Activated T-cell treated with anti-CD3 and anti-CD28 coated beads, Interleukin-2, amount 50 U/mL, for 72 hours (primary cell): ENCODE results near the gene BTBD9. TPM values are rescaled to one million over a fixed set of nuclear protein-coding genes. Genes with fewer than 3 reads are reported as not detected.

Source experiments
- ATAC-seq, 2 donors: fragments of 150-1000 bp; cut with Tn5 transposase; replicated peaks in 1 of 2; 2 replicates each; pipeline ENCODE4 v1.10.0; 2021; ENCODE audit warnings: moderate library complexity in 2 of 2, mild to moderate bottlenecking in 1 of 2
- DNase-seq, 2 donors: peaks; one replicate each; pipeline ENCODE4 v3.0.0; 2021 to 2022; ENCODE audit warnings: mixed read lengths in 1 of 2
- H3K27ac Mint-ChIP-seq: one replicate; pipeline ENCODE4 v1.8.0; 2022; ENCODE audit warnings: mild to moderate bottlenecking, moderate library complexity, mixed read lengths
- H3K27me3 Mint-ChIP-seq: one replicate; pipeline ENCODE4 v1.8.0; 2022; ENCODE audit warnings: low read depth, mixed read lengths
- H3K36me3 Mint-ChIP-seq, 2 donors: one replicate each; pipeline ENCODE4 v1.8.0; 2022; ENCODE audit warnings: mixed read lengths in 2 of 2, mild to moderate bottlenecking in 1 of 2; ENCODE audit not compliant: insufficient read depth in 2 of 2
- H3K4me1 Mint-ChIP-seq: one replicate; pipeline ENCODE4 v1.8.0; 2022; ENCODE audit warnings: low read depth, mixed read lengths
- H3K4me3 Mint-ChIP-seq, 2 donors: one replicate each; pipeline ENCODE4 v1.8.0; 2022; ENCODE audit warnings: mild to moderate bottlenecking in 2 of 2, mixed read lengths in 2 of 2, moderate library complexity in 2 of 2
- H3K9me3 Mint-ChIP-seq, 2 donors: one replicate each; pipeline ENCODE4 v1.8.0; 2022; ENCODE audit warnings: mixed read lengths in 2 of 2
- total RNA-seq, 2 donors: library from RNA; stranded (reverse); gene quantifications; one replicate each; pipeline ENCODE4 v1.2.3, GENCODE V29; 2022

Gene BTBD9
- total RNA-seq, 2 donors from 2014 or later, result 19.8 to 24.9 TPM

DNA sequence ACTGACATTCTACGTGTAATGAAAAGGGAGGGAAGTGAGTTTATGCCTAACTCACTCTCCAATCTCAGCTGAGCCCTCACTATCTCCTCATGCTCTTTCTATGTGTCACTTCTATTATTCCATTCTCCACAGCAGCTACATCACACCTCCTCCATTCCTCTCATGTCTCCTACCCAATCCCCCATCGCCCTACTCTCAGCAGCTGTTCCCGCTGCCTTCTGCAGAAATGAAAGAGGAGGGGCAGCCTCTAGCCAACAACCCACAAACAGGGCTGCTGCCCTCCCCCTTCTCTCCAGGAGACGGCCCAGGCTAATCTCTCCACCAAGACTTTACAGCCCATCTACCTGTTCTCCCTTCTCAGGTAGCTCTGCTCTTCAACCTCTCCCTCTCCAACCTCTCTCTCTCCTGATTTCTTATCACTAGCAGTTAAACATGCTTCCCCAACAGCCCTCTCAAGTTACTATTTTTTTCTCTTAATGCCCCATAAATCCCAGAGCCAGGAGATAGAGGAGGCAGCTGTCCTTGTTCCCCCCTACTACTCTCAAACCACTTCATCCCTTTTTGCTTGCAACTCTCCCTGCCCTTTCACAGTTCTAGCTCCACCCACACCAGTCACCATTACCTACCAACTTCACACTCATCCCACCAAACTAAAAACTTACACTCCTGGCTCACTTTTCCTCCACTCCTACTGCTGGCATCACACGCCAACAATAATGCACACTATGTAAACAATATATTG is 136.5 kb downstream of the BTBD9 start:
- Mint-ChIP-seq H3K4me3 (no peak overlapping the region), H3K4me1 (no peaks in the 10 kb centered on the region), H3K27ac (no peak overlapping the region), H3K36me3 (no peaks in the 10 kb centered on the region), H3K27me3 (no peaks in the 10 kb centered on the region), H3K9me3 (no peaks in the 10 kb centered on the region)
- ATAC-seq (no peak), DNase-seq (no peak)

DNA sequence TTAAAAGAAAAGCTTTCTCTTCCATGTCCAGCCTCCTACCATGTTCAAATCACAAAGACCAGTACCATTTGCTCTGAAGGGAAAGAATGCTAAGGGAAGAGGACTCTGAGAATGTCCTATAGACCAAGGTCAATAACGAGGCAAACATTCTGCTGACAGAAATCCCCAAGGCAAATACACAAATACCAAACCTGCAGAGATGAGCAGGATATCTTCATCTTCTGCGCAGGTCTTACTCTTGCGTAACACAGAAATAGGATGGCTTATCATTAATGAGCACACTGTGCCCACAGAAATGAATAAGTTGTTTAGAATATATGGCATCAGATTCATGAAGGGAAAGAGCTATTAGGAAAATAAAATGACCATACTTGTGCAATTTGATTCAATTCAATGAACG is 137.3 kb downstream of the BTBD9 start:
- no peak for DNase-seq
- Mint-ChIP-seq H3K4me1 (no peaks in the 10 kb centered on the region), H3K27me3 (no peaks in the 10 kb centered on the region), H3K4me3 (no peak overlapping the region), H3K27ac (no peak overlapping the region), H3K9me3 (no peaks in the 10 kb centered on the region), H3K36me3 (no peaks in the 10 kb centered on the region)
- no peak for ATAC-seq

DNA sequence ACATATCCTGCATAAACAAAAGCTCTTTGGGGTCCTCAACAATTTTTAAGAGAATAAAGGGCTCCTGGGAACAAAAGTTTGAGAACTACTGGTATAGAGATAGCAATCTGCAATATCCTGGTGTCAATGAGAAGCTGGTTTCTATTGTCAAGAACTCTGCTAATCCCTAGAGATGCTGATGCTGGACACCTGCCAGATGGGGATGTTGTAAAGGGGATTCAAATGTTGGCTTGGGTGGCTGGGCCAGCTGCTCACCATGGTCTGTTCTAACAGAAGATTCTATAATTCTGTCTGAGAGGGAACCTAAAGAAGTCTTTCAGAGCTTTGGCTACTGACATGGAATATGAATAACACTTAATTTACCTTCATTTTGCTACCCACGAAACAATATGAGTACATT is 137.8 kb downstream of the BTBD9 start:
- ATAC-seq (no peak), DNase-seq (no peak)
- H3K4me1 Mint-ChIP-seq, result no peaks in the 10 kb centered on the region
- no peaks in the 10 kb centered on the region for H3K9me3 Mint-ChIP-seq
- no peaks in the 10 kb centered on the region for H3K36me3 Mint-ChIP-seq
- H3K27ac Mint-ChIP-seq, result no peak overlapping the region
- no peak overlapping the region for H3K4me3 Mint-ChIP-seq
- no peaks in the 10 kb centered on the region for H3K27me3 Mint-ChIP-seq

DNA sequence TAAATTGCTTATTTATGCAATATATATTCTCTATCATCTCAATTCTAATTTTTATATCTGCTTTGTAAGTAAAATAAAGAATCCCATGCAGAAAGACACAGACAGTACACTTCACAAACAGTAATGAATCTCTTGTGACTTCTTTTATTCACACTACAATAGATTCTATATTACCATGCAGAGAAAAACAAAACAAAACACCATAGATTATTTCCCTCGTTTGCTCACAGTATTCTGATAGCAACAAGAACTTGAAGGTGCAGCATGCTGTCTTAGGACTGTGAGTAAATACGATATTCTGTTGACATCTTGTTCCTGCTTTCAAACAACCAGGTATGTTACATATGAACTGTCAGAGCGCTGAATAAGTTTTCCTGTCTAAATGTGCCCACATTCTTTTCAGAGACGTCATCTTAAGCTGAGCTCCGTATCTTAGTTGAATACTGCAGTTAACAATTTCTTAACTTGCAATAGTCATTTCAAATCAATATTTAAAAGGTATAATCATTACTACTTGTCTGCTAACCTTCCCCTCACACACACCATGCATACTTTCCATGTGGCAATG is 140.1 kb downstream of the BTBD9 start:
- H3K4me3 Mint-ChIP-seq, result no peak overlapping the region
- ATAC-seq, result no peak
- H3K27ac Mint-ChIP-seq, result no peak overlapping the region

DNA sequence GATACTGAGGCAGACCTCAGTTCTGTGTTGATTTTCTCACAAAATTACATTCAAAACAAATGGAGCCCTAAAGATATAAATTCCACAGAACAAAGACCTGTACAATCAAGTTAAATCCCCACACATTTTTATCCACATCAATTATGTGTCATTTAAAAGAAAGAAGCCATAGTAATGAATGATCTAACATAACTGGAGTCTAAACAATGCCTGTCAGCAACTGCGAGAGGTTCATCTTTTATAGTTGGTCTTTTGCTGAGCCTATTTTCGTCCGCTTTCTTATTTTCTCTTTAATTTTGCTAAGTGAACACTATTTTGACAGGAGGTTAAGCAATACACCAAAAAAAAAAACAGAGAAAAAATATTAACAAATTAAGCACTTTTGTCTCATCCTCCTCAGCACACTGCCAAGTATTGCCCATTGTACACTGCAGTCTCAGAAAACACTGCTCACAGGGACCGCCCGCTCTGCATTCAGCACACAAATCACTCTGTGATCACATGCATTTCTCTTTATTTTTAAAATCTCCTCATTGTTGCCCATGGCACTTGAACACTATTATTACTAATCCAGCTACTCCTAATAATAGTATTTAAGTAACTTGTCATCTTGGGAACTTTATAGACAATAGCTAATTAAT is 140.8 kb downstream of the BTBD9 start:
- no peak overlapping the region for H3K27ac Mint-ChIP-seq
- H3K4me1 Mint-ChIP-seq, result peaks cover 17% of the 10 kb centered on the region
- ATAC-seq (no peak), DNase-seq (no peak)
- no peaks in the 10 kb centered on the region for H3K27me3 Mint-ChIP-seq
- H3K9me3 Mint-ChIP-seq, result no peaks in the 10 kb centered on the region
- H3K36me3 Mint-ChIP-seq, result no peaks in the 10 kb centered on the region
- no peak overlapping the region for H3K4me3 Mint-ChIP-seq

More for the DNA sequence above, 140.1 kb downstream of the BTBD9 start:
- Mint-ChIP-seq H3K4me1 (peaks cover 13% of the 10 kb centered on the region), H3K36me3 (no peaks in the 10 kb centered on the region), H3K27me3 (no peaks in the 10 kb centered on the region), H3K9me3 (no peaks in the 10 kb centered on the region)
- DNase-seq, result no peak

DNA sequence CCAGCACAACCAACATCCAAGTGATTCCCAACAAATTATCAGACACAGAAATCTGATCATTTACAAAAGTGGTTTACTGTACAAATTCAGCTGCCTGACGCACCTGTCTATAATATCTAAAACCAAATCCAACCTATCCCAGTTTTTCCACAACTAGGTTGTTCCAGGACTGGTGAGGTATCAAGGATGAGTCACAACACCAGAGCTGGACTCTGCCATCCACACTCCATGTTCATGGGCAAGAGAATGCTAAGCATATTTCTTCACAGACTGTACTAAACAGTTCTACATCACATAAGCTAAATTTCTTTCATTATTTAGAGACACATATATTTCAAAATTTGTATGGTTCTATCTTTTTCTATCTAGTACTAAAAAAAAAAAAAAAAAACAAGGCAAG is 141.6 kb downstream of the BTBD9 start:
- ATAC-seq (no peak), DNase-seq (no peak)
- Mint-ChIP-seq H3K36me3 (no peaks in the 10 kb centered on the region), H3K4me1 (peaks cover 17% of the 10 kb centered on the region), H3K27me3 (no peaks in the 10 kb centered on the region), H3K4me3 (no peak overlapping the region), H3K9me3 (no peaks in the 10 kb centered on the region), H3K27ac (no peak overlapping the region)

DNA sequence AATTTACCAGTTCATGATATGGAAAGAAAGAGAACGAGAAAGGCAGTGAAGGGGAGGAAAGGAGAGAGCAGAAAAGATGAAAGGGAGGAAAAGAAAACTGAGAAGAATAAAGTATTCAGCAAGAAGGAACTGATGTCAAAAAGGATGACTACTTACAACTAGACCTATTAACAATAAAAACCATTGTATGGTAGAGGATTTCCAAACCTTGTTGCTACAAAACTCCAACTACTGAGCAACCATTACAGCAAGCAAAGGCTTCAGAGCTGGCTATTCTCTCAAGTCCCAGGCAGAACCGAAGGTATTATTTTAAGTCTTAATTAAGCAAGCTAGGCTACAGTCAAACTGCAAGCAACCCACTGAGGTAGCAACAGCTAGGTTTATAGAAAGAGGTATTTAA is 142.2 kb downstream of the BTBD9 start:
- H3K4me1 Mint-ChIP-seq, result peaks cover 17% of the 10 kb centered on the region
- no peak for DNase-seq
- H3K27ac Mint-ChIP-seq, result no peak overlapping the region
- no peaks in the 10 kb centered on the region for H3K36me3 Mint-ChIP-seq
- H3K4me3 Mint-ChIP-seq, result no peak overlapping the region
- no peaks in the 10 kb centered on the region for H3K27me3 Mint-ChIP-seq
- no peak for ATAC-seq
- H3K9me3 Mint-ChIP-seq, result no peaks in the 10 kb centered on the region

DNA sequence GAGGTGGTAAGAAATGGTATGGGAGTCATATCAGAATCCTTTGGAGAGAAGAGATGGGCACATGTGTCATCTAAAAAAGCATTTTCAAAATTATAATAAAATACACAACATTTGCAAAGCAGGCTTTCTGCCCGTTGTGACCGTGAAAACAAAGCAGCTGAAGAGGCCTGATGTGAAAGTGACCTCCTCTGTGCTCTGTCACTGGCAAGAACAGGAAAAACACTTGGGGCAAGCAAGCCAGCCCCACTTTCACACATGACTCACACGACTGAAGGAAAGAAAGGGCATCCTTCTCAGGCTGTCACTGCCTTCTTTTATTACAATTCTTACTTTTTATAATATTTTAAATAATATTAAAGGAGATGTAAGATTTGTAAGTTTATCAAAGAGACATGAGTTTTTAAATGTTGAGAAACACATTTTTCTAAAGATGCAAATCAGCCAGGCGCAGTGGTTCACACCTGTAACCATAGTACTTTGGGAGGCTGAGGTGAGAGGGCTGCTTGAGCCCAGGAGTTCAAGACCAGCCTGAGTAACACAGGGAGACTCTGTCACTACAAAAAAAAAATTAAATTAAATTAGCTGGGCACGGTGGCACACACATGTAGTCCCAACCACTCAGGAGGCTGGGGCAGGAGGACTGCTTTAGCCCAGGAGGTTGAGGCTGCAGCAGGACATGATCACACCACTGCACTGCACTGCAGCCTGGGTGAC is 143.7 kb downstream of the BTBD9 start:
- DNase-seq, result peak; percentile 29 to 31
- ATAC-seq, result peak; percentile 80 to 82

DNA sequence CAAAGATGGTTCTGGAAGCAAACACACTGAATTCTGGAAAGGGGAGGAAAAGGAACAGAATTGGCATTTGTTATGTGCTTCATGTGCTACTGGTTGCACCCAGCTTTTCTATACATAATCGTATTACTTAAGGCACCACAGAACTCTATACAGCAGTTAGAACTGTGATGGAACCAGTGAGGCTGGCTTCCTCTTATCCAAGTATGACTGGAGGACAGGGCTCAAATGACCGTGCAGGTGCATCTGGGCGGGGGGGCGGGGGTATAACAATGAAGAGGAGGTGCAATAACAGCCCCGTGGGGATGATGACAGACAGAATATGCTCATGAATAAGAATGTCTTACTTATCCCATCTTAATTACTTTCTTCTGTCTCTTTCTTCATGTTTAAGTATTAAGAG is 144.2 kb downstream of the BTBD9 start:
- Mint-ChIP-seq H3K27me3 (no peaks in the 10 kb centered on the region), H3K9me3 (no peaks in the 10 kb centered on the region), H3K36me3 (no peaks in the 10 kb centered on the region), H3K27ac (peak overlapping the region; percentile 48), H3K4me3 (peak overlapping the region in 1 of 2 donors; percentile 43), H3K4me1 (peaks cover 17% of the 10 kb centered on the region)
- DNase-seq (peak; percentile 8 to 26), ATAC-seq (peak; percentile 87 to 90)

More for the DNA sequence above, 143.7 kb downstream of the BTBD9 start:
- no peaks in the 10 kb centered on the region for H3K27me3 Mint-ChIP-seq
- H3K9me3 Mint-ChIP-seq, result no peaks in the 10 kb centered on the region
- peak overlapping the region; percentile 48 for H3K27ac Mint-ChIP-seq
- peaks cover 17% of the 10 kb centered on the region for H3K4me1 Mint-ChIP-seq
- no peaks in the 10 kb centered on the region for H3K36me3 Mint-ChIP-seq
- H3K4me3 Mint-ChIP-seq, result peak overlapping the region in 1 of 2 donors; percentile 43

DNA sequence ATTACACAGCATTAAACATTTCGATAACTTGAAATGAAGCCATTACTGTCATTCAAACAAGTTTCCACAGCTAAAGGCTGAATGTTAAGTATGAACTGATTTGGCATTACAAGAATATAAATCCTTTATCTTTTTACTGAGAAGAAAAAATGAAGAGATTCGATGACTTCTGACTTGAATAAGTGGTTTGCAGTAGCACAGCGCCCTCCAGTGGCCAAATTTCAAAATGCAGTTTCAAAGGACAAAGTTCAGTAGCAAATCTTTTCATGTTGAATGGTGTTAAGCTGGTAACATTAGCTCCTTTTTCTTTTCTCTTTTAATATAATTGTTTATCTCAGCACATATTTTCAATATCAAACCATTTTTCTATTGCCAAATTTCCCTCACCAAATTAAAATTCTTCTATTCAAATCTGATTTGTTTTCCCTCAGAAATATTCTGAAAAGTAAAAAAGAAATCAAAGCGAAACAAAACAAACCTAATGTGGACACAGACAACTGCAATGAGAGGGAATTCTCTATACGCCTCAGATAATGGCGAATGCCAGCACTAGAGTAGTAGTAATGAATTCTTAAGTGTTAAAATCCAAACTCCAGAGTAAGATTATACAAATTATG is 145.7 kb downstream of the BTBD9 start:
- Mint-ChIP-seq H3K4me1 (peaks cover 17% of the 10 kb centered on the region), H3K9me3 (no peaks in the 10 kb centered on the region), H3K27me3 (no peaks in the 10 kb centered on the region), H3K4me3 (no peak overlapping the region), H3K36me3 (no peaks in the 10 kb centered on the region), H3K27ac (no peak overlapping the region)
- DNase-seq (peak; percentile 68 to 83), ATAC-seq (no peak)

DNA sequence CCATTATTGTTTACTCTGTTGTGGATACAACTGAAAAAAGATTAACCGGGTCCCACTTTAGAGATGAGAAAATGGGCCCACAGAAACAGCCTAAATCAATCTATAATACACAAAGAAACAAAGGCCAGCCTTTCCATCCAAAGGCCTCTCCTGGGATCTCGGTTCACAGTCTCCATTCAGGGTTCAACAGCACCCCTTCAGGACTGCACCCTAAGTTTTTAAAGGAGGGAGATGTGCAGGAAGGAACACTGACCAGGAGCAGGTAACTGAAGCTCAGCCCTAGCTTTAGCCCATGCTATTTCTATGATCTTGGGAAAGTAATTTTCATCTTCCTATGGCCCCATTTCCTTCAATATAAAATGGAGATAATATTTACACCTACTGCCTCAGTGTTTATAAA is 147.7 kb downstream of the BTBD9 start:
- H3K27ac Mint-ChIP-seq, result no peak overlapping the region
- ATAC-seq, result no peak
- peaks cover 17% of the 10 kb centered on the region for H3K4me1 Mint-ChIP-seq
- no peaks in the 10 kb centered on the region for H3K27me3 Mint-ChIP-seq
- DNase-seq, result no peak
- no peaks in the 10 kb centered on the region for H3K9me3 Mint-ChIP-seq
- no peaks in the 10 kb centered on the region for H3K36me3 Mint-ChIP-seq
- no peak overlapping the region for H3K4me3 Mint-ChIP-seq

DNA sequence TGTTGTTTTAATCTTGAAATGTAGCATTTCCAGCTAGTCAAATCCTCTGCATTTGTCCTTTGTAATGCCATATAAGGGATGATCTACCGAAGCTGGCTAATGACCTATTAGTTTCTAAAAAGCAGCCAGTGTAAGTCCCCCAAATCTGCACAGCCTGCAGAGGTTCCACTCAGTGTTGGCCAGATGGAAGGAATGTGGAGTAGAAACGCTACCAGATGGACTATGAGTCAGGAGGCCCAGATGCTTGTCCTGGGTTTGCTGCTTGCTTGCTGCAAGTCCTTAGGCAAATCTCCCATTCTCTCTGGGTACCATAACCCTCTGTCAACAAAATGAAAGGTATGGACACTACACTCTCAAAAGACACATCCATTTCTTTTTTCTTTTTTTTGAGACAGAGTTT is 149.8 kb downstream of the BTBD9 start:
- no peaks in the 10 kb centered on the region for H3K36me3 Mint-ChIP-seq
- H3K4me3 Mint-ChIP-seq, result no peak overlapping the region
- no peak overlapping the region for H3K27ac Mint-ChIP-seq
- no peaks in the 10 kb centered on the region for H3K27me3 Mint-ChIP-seq
- peaks cover 11% of the 10 kb centered on the region for H3K4me1 Mint-ChIP-seq
- DNase-seq (no peak), ATAC-seq (no peak)
- no peaks in the 10 kb centered on the region for H3K9me3 Mint-ChIP-seq

DNA sequence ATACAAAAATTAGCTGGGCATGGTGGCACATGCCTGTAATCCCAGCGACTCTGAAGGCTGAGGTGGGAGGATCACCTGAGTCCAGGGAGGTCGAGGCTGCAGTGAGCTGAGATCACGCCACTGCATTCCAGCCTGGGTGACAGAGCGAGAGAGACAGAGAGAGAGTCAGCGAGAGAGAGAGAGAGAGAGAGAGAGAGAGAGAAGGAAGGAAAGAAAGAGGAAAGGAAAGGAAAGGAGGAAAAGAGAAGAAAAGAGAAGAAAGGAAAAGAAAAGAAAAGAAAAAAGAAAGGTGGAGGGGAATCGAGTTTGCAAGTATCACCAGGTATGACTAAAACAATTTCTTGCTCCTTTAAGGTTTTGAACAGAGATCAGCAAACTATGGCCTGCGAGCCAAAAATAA is 152.3 kb downstream of the BTBD9 start:
- ATAC-seq (no peak), DNase-seq (no peak)
- H3K9me3 Mint-ChIP-seq, result no peaks in the 10 kb centered on the region
- H3K27ac Mint-ChIP-seq, result peak overlapping the region; percentile 11
- no peaks in the 10 kb centered on the region for H3K27me3 Mint-ChIP-seq
- H3K4me3 Mint-ChIP-seq, result no peak overlapping the region
- H3K4me1 Mint-ChIP-seq, result peaks cover 5% of the 10 kb centered on the region
- no peaks in the 10 kb centered on the region for H3K36me3 Mint-ChIP-seq
